ENCODE results near the gene TNNT3. TPM values are rescaled to one million over a fixed set of nuclear protein-coding genes. Genes with fewer than 3 reads are reported as not detected.

TNNT3 gene
- total RNA-seq, 1 experiment from 2014 or later, result not detected

GRCh38 chr11:1970956-1971355 lies 51.5 kb downstream of the TNNT3 start:
- no peak for TF ChIP-seq CTCF (IDR thresholded peaks at IDR 0.05; ENCODE audit: unreplicated experiment)
- Mint-ChIP-seq H3K36me3 (ENCODE audit: insufficient read depth, unreplicated experiment) (no peaks in the 10 kb centered on the region), H3K27me3 (ENCODE audit: unreplicated experiment) (no peaks in the 10 kb centered on the region), H3K27ac (ENCODE audit: unreplicated experiment) (no peak overlapping the region), H3K9me3 (ENCODE audit: low read depth, unreplicated experiment) (no peaks in the 10 kb centered on the region), H3K4me1 (ENCODE audit: low read depth, unreplicated experiment) (no peaks in the 10 kb centered on the region), H3K4me3 (ENCODE audit: low read depth, unreplicated experiment) (no peak overlapping the region)
- DNase-seq, result no peak
- CTCF ChIA-PET, result no interaction called here
- BruUV-seq (replicated peaks), result no TSS peak
- intact Hi-C loops (cut with micrococcal nuclease; ENCODE audit: unreplicated experiment), result no loop called here

- intact Hi-C loops (cut with micrococcal nuclease; ENCODE audit: unreplicated experiment), result no loop called here
- no peak for TF ChIP-seq CTCF (IDR thresholded peaks at IDR 0.05; ENCODE audit: unreplicated experiment)
- Mint-ChIP-seq H3K27me3 (ENCODE audit: unreplicated experiment) (no peaks in the 10 kb centered on the region), H3K36me3 (ENCODE audit: insufficient read depth, unreplicated experiment) (no peaks in the 10 kb centered on the region), H3K9me3 (ENCODE audit: low read depth, unreplicated experiment) (no peaks in the 10 kb centered on the region), H3K4me1 (ENCODE audit: low read depth, unreplicated experiment) (no peaks in the 10 kb centered on the region), H3K27ac (ENCODE audit: unreplicated experiment) (no peak overlapping the region), H3K4me3 (ENCODE audit: low read depth, unreplicated experiment) (no peak overlapping the region)
- no peak for DNase-seq
- CTCF ChIA-PET, result interaction anchor here (0.6 kb wide), 1 partner anchor 13 kb away, joined by 7 read pairs; no protein-coding TSS in a partner anchor
- BruUV-seq (replicated peaks), result no TSS peak
Observed at GRCh38 chr11:1975185-1975584, 55.7 kb downstream of the TNNT3 start.

- CTCF ChIA-PET, result interaction anchor here (0.7 kb wide), 1 partner anchor 878 kb away, joined by 3 read pairs; no protein-coding TSS in a partner anchor
- no peak for TF ChIP-seq CTCF (IDR thresholded peaks at IDR 0.05; ENCODE audit: unreplicated experiment)
- no TSS peak for BruUV-seq (replicated peaks)
- Mint-ChIP-seq H3K9me3 (ENCODE audit: low read depth, unreplicated experiment) (no peaks in the 10 kb centered on the region), H3K27me3 (ENCODE audit: unreplicated experiment) (no peaks in the 10 kb centered on the region), H3K4me1 (ENCODE audit: low read depth, unreplicated experiment) (no peaks in the 10 kb centered on the region), H3K4me3 (ENCODE audit: low read depth, unreplicated experiment) (no peak overlapping the region), H3K27ac (ENCODE audit: unreplicated experiment) (no peak overlapping the region), H3K36me3 (ENCODE audit: insufficient read depth, unreplicated experiment) (no peaks in the 10 kb centered on the region)
- intact Hi-C loops (cut with micrococcal nuclease; ENCODE audit: unreplicated experiment), result no loop called here
- DNase-seq, result no peak
Observed at GRCh38 chr11:1978720-1979473, 59.4 kb downstream of the TNNT3 start.

GRCh38 chr11:1979607-1980006 lies 60.1 kb downstream of the TNNT3 start:
- Mint-ChIP-seq H3K4me1 (ENCODE audit: low read depth, unreplicated experiment) (no peaks in the 10 kb centered on the region), H3K27ac (ENCODE audit: unreplicated experiment) (no peak overlapping the region), H3K9me3 (ENCODE audit: low read depth, unreplicated experiment) (no peaks in the 10 kb centered on the region), H3K4me3 (ENCODE audit: low read depth, unreplicated experiment) (no peak overlapping the region), H3K27me3 (ENCODE audit: unreplicated experiment) (no peaks in the 10 kb centered on the region), H3K36me3 (ENCODE audit: insufficient read depth, unreplicated experiment) (no peaks in the 10 kb centered on the region)
- CTCF ChIA-PET, result no interaction called here
- DNase-seq, result no peak
- intact Hi-C loops (cut with micrococcal nuclease; ENCODE audit: unreplicated experiment), result no loop called here
- BruUV-seq (replicated peaks), result no TSS peak
- no peak for TF ChIP-seq CTCF (IDR thresholded peaks at IDR 0.05; ENCODE audit: unreplicated experiment)
